HG03457 (cell line): Measurements from ENCODE around the gene NSD1.
"Not testable (repeated sequence)": the region's sequence is repeated elsewhere in the genome, so short reads cannot be mapped to it uniquely, and the experiment has no call there.

Source experiments
- ATAC-seq: cut with Tn5 transposase; IDR thresholded peaks from one replicate; pipeline ENCODE4 v1.9.1; 2021; ENCODE audit warnings: moderate number of reproducible peaks; ENCODE audit not compliant: unreplicated experiment

NSD1 gene

DNA sequence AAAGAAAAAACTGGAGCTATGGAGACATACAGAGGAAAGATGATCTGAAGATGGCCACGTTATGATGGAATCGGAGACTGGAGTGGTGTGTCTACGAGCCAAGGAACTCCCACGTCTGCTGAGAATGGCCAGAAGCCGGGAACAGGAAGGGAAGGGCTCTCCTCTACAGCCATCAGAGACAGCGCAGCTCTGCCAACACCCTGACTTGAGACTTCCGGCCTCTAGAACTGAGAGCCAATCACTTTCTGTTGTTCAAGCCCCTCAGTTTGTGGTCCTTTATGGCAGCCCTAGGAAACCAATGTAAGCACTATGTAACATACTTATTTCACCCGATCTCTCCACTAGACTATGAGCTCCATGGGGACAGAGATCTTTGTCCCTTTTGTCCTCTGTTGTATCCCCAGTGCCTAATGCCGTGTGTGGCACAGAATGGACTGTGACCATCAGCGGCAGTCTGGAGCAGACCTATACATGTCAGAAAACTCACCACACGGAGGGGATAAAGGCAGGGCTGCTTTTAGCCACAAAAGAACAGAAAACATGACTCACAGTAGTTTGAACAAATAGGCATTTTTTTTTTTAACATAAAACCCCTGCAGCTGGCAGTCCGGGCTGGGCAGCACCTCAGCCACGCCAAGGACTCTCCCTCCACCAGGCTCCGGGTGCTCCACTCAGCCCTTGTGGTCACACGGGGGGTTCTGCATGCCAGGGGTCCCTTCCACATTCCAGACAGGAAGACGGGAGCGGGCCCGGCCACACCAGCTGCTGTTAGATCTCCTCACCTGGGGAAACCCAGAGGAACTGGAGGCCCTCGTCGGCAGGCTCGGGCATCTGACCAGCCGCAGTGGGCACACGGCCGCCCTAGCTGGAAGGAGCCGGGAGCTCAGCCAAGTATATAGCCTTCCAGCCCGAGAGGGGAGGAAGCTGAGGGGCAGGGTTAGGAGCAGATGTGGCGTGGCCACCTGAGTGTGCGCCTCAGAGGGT, 194.3 kb downstream of the NSD1 start:
- no peak for ATAC-seq

DNA sequence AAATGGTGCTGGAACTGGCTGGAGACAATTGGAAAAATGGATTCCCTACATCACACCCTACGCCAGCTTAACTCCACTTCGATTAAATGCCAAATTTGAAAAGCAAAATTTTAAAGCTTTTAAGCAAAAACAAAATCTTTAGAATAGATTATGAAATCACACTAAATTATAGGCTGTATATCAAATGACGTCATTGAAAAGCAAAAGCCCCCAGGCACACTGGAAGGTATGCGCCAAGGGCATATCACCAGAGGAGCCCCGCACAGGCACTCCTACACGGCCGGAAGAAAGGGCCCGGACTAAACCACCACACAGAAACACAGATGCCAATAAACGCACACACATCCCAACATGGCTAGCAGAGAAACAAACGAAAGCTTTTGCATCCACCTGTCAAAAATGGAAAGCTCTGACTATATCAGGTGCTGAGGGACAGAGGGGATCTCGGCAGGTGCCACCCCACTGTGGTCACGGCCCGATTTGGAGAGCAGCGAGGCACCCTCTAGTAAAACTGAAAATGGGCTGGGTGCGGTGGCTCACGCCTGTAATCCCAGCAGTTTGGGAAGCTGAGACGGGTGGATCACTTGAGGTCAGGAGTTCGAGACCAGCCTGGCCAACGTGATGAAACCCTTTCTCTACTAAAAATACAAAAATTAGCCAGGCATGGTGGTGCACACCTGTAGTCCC, 195.1 kb downstream of the NSD1 start:
- no peak for ATAC-seq

DNA sequence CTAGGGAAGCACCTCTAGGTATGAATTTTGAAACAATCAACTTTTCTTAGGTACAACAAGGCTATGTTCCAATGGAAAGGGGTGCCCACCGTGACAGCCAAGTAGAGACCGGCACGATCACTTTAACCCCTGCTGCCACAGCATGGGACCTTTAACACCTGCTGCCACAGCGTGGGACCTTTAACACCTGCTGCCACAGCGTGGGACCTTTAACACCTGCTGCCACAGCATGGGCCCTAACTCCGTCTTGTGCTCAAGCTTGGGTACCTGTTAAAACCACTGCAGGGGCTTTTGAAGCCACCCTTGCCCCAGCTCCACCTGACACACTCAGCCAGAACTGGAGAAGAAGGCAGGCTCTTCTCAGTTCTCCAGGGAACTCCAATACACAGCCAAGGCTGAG, 196.3 kb downstream of the NSD1 start:
- ATAC-seq, result no peak

DNA sequence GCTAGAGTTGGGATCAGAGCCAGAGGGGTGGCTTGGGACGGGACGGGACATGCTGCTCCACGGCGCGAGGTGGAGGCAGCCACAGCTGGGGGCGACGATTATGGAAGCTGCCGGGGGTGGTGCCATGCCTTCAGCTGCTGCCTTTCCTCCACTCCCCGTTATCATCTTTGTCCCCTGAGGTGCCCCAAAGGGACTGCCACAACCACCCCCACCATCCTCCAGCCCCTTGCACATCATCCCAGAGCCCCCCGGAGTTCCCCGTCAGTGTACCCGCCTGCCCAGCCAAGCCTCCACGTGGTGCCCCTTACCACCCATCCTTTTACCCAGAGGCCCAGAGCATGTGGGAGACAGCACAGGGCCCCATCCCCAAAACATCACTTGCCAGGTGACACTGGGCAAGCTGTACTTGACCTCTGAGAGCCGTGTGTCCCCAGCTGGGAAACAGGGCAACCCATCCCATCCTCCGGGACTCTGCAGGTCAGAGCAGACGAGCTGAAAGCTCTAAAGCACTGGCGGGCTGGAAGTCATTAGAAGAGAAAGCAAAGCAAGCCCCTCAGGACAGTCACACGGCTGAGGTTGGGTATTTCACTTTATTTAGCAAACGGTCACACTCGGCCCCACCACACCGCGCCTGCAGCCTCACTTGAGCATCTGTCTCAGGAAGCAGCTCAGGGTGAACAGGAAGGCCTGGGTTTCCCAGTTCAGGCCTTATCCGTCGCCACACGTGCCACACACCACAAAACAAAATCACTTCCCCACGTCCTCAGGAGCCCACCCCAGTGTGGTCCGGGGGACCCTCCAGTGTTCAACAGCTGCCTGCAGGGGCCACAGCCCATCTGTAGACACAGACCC, 197.6 kb downstream of the NSD1 start:
- no peak for ATAC-seq

DNA sequence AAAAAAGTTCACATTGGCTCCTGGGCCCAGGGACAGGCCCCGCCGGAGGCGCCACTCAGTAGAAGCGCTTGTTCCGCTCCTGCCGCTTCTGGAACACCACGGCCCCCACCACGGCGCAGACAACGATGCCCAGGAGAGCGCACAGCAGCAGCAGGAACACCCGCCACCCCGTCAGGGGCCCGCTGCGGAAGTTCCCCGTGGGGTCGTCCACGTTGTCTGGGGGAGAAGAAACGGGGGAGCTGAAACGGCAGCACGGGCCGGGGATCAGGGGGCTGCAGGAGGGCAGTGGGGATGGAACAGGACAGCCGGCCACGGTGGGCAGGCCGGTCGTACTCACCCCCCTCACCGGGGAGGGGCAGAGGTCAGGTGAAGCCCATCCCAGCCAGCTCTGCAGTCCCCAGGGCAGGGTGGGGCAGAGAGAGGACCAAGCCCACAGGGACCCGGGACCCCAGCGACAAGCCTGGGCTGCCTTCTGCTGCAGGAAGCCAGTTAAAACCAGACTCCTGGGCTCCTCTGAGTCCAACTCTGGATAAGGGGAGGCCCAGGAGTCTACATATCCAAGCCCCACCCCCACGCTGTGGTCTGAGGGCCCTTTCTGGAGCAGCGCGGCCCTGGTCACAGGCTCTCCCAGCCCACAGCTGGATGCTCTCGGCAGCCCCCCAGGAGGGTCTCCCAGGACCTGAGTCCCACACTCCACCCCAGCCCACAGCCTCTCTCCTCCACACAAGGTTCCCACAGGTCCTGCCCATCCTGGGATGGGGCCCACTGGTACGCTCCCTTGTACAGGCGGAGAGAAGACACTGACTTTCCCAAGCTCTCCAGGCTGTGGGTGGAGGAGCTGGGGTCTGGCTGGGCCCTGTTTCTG, 198.7 kb downstream of the NSD1 start:
- ATAC-seq, result no peak

DNA sequence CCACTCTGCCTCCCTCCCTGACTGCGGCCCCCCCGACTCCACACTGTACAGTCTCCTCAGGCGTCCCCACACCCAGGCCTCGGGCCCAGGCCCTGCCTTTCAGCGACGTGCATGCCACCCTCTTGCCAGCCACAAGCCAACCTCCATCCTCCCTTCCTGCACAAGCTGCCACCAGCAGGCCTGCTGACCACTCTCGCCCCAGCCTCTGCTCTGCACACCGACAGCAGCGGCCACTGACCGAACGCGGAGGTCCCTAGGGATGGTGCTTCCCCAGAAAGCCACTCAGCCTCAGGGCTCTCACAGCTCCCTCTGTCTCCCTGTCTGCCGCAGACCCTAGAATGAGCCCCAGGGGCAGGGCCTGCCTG, 199.3 kb downstream of the NSD1 start:
- ATAC-seq, result no peak

DNA sequence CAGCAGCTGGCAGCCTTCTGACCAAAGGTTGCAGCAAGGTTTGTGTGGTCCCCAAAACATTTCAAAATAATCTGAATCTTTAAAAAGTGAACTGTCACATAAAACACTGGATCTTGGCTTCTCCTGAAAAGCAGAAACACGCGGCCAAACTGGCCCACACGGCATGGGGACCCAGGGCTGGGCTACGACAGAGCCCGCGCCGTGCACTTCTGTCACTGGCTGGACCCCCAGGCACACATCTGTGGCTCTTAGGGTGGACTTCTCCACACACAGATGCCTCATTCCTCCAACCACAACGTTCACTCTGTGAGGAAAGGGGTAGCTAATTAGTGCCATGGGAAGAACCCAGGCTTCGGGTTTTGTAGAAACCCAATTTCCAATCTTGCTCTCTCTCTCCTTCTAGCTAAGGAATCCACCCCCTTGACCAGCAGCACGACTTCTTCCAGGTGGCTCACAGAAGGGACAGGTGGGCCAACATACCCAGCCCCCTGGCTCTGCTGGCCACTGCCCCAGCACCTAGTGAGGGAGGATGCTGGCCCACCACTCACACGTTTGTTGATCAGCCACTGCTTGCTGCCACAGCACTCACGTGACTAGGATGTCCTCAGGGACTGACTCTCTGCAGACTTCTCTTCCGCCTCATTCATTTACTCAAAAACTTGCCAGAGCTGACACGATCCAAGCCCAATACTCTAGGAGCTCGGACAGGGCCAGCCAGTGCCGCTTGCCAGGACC, 200.0 kb downstream of the NSD1 start:
- ATAC-seq, result no peak

DNA sequence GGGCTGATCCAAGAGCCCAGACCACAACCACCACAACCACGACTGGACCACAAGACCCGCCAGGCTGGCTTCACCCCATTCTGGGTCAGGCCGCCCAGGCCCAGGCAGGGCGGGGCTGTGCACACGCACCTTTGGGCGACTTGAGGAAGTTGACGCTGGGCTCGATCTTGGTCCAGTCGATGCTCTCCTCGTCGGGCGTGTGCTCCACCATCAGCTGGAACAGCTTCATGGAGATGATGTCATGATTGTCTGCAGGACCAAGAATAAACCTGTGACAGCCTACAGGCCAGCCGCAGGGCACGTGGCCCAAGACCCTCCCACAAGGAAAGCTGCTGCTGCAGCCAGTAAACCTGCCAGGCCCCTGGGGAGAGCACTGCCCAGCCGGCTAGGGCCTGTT, 200.6 kb downstream of the NSD1 start:
- no peak for ATAC-seq

DNA sequence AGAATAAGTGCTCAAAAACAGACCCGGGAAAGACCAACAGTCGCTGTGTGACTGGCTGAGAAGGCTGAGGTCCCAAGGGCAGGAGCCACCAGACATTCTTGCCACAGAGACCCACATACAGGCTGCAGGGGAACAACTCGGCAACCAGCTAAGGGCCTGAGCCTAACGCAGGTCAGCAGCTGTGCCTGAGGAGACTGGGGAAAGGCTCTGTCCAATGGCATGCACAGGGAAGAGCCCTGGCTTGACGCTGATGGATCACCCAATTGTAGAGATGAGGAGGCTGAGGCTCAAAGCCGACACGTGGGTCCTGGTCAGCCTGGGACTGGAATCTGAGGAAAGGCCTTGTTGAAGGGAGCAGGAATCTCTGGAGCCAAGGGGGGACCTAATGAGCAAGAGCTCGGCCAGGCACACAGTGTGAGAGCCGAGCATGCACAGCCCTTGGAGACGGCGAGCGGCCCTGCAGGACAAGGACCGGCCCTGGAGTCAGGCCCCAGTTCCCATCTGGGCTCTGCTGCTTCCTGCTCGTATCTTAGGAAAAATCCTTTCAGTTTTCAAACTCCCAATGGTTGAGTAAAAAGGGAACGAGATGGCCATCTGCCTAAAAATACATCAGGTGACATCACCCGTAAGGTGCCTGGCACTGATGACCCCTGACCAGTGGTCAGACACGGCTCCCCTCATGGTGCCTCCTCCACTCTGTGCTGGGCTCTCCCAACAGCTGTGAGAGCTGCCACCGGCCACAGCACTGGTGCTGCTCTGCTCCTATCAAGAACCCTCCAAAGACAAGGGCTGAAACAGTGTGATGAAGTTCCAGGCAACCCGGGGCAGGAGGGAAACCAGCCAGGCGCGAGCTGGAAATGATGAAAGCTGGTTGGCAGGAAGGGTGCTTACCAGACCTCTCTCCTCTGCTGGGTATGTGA, 201.5 kb downstream of the NSD1 start:
- no peak for ATAC-seq

DNA sequence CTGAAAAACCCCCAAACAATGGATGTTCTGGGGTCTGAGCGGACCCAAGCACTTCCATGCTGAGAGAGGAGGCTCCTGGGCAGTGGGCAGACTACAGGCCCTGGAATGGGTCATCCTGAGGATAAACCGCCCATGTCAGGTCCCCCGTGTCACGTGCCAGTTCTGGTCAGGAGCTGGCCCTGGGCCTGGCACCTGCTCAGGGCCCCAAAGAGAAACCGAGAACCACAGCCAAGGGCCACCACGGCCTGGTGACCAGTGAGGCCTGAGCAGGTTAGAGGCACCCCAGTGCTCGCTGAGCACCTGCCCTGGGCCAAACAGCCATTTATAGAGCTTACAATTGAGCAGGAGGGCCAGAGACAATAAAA, 202.1 kb downstream of the NSD1 start:
- no peak for ATAC-seq

DNA sequence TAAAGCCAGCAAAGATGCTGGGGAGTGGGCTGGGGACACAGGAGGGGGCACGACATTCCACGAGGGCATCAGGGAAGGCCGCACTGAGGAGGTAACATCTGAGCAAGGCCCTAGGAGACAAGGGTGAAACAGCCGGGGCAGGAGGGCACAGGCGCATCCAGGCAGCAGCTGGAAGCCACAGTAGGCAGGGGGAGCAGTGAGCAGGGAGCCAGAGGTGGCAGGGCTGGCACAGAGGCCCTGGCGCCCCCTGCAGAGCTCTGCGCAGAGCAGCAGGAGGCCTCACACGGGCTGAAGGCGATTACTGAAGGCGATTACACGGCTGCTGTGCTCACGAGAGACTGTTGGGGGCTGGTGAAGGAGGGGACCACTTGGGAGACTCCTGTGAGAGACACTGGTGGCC, 202.5 kb downstream of the NSD1 start:
- no peak for ATAC-seq

DNA sequence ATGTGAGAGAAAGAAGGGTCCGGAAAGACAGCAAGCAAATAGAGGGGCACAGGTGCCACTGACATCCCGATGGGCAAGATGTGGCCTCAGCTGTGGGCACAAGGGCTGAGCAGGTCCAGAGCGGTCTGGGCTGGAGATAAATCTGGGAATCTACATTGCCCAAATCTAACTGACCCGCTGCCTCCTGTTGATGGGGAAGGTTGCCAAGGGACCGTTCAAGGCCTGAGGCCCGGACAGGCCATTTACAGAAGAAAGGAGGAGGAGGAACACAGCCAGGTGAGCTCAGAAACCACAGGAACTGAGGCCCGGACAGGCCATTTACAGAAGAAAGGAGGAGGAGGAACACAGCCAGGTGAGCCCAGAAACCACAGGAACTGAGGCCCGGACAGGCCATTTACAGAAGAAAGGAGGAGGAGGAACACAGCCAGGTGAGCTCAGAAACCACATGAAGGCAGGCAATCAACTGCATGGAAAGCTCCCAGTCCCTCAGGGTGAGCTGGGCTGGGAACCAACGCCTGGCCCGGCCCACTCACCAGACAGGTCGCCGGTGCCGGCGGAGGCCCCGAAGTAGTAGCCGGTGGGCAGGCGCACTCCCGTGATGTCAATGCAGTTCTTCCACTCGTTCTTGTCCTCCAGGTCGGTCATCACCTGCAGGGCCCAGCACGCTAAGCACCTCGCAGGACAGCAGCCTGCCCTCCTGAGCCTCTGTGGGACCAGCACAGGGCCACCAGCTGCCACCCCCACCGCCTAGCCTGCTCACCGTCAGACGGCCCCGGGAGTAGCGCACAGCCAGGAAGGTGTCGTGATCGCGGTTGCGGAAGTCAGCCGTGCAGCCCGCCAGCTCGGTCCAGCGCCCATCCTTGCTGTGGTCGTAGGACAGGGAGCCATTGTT, 203.3 kb downstream of the NSD1 start:
- ATAC-seq, result no peak

DNA sequence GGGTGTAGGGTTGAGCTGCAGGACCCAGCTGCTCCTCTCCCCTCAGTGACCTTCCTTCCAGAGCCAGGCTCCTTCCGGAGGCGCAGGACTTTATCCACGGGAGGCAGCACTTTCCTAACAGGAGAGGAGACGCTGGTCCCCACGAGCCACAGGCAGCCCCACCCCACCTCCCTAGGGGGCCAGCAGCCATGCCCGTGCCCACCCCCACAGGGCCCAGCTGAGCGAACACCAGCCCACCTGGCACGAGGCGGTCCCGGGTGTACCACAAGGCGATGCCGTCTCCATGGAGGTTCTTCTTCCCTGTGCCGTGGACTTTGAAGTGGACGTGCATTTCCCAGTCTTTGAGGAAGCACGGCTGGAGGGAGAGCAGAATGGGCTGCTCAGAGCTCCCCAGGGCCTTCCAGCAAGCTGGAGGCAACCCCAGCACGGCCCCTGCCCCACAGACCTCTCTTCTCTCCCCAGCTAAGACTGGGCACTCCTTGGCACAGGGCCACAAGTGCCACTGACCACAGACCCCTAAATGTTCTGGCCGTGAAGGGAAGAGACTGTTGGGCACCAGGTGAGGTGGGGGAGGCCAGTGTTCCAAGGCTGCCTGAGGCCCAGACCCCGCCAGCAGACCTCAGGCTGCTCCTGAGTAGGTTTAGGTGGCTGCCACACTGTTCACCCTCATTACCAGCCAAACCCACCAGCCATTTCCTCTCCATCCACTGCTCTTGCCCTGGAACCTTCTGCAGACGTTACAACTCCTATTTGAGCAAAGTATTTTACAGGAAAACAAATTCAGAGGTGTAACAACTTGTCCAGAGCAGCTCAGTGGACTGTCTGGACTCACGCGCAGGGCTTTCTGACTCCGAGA, 204.9 kb downstream of the NSD1 start:
- ATAC-seq, result no peak

DNA sequence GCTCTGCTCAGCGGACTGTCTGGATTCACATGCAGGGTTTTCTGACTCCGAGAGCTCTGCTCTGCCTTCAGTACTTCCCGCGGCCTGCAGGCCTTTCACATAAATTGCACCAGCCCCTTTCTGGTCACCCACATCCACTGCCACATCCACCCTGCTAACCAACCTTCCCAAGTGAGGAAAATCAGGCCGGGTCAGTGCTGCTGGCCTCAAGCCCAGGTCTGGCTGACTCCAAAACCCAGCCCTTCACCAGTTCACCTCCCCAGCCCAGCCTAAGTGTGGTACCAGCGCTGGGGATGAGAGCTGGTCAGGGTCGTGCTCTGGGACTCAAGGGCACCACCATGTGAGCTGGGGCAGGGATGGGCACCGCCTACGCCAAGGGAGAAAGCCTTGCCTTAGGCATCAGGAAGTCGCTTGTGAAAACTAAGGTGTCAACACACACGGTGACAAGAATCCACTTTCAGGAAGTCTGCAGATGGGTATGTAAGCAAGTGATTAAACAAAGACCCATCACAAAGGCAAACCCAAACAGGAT, 205.6 kb downstream of the NSD1 start:
- ATAC-seq, result no peak

DNA sequence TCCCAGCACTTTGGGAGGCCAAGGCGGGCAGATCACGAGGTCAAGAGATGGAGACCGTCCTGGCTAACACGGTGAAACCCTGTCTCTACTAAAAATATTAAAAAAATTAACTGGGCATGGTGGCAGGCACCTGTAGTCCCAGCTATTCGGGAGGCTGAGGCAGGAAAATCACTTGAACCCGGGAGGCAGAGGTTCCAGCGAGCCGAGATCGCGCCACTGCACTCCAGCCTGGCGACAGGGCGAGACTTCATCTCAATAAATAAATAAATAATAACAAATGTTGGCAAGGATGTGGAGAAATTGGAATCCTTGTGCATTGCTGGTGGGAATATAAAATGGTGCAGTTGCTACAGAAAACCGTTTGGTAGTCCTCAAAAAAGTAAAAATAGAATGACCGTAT, 209.4 kb downstream of the NSD1 start:
- not testable (repeated sequence) for ATAC-seq

DNA sequence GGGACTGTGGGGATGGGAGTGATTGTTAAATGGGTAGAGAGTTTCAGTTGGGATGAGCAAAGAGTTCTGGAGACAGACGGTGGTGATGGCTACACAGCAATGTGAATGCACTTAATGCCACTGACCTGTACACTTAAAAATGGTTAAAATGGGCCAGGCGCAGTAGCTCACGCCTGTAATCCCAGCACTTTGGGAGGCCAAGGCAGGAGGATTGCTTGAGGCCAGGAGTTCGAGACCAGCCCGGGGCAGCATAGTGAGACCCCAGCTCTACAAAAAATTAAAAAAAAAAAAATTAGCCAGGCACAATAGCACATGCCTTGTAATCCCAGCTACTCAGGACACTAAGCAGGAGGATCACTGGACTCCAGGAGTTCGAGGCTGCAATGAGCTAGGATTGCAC, 210.2 kb downstream of the NSD1 start:
- ATAC-seq, result no peak

DNA sequence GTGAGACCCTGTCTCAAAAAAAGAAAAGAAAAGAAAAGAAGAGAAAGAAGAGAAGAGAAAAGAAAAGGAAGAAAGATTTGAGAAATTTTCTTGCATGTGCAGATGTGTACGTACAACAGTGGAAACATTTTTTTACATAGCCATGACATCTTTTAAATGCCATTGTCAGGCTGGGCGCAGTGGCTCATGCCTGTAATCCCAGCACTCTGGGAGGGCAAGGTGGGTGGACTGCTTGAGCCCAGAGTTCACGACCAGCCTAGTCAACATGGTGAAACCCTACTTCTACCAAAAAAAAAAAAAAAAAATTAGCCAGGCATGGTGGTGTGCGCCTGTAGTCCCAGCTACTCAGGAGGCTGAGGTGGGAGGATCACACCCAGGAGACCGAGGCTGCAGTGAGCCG, 211.3 kb downstream of the NSD1 start:
- no peak for ATAC-seq
